ENCODE data around the gene TUBB4B.

The TUBB4B gene

GRCh38 chr9:137240841-137241489, at the start of gene TUBB4B:
Gene TUBB4B (plus strand): TSS chr9:137241287. CDS start chr9:137241361, 74 bp downstream.
- DNase-seq (ENCODE audit: low spot score), result peak; percentile 99

- no peak for DNase-seq (ENCODE audit: low spot score)
Observed at GRCh38 chr9:137191691-137192447, 49.2 kb upstream of the TUBB4B start.

- DNase-seq (ENCODE audit: low spot score), result no peak
Observed at GRCh38 chr9:137192448-137192780, 48.7 kb upstream of the TUBB4B start.

GRCh38 chr9:137192859-137193258, 48.2 kb upstream of the TUBB4B start:
- DNase-seq (ENCODE audit: low spot score), result no peak

- DNase-seq (ENCODE audit: low spot score), result no peak
Observed at GRCh38 chr9:137193771-137194170, 47.3 kb upstream of the TUBB4B start.

GRCh38 chr9:137194388-137194787, 46.7 kb upstream of the TUBB4B start:
- DNase-seq (ENCODE audit: low spot score), result no peak

GRCh38 chr9:137194909-137195308, 46.2 kb upstream of the TUBB4B start:
- DNase-seq (ENCODE audit: low spot score), result no peak

GRCh38 chr9:137195525-137196220, 45.4 kb upstream of the TUBB4B start:
- DNase-seq (ENCODE audit: low spot score), result no peak

GRCh38 chr9:137198051-137198901, 42.8 kb upstream of the TUBB4B start:
- DNase-seq (ENCODE audit: low spot score), result no peak

GRCh38 chr9:137198902-137199283, 42.2 kb upstream of the TUBB4B start:
- DNase-seq (ENCODE audit: low spot score), result no peak

- DNase-seq (ENCODE audit: low spot score), result peak; percentile 22
Observed at GRCh38 chr9:137199411-137200121, 41.5 kb upstream of the TUBB4B start.

- peak; percentile 100 for DNase-seq (ENCODE audit: low spot score)
Observed at GRCh38 chr9:137200311-137201204, 40.5 kb upstream of the TUBB4B start, which contains the start of gene TPRN. Gene TPRN (minus strand): TSS chr9:137200741. CDS start chr9:137200711, 30 bp downstream.

- no peak for DNase-seq (ENCODE audit: low spot score)
Observed at GRCh38 chr9:137201205-137201868, 39.8 kb upstream of the TUBB4B start.

- no peak for DNase-seq (ENCODE audit: low spot score)
Observed at GRCh38 chr9:137202966-137203365, 38.1 kb upstream of the TUBB4B start.

- no peak for DNase-seq (ENCODE audit: low spot score)
Observed at GRCh38 chr9:137204731-137205125, 36.4 kb upstream of the TUBB4B start.

- peak; percentile 95 for DNase-seq (ENCODE audit: low spot score)
Observed at GRCh38 chr9:137205126-137206069, 35.7 kb upstream of the TUBB4B start, which contains the start of the genes NDOR1 and TMEM203. Gene NDOR1 (plus strand): TSS chr9:137205700. CDS start chr9:137205778, 78 bp downstream. Gene TMEM203 (minus strand): TSS chr9:137205648. CDS start chr9:137205414, 234 bp downstream.

- no peak for DNase-seq (ENCODE audit: low spot score)
Observed at GRCh38 chr9:137206602-137207001, 34.5 kb upstream of the TUBB4B start.

- DNase-seq (ENCODE audit: low spot score), result no peak
Observed at GRCh38 chr9:137211532-137211931, 29.6 kb upstream of the TUBB4B start.
